ENCODE measurements around the gene FAM53A.

Gene FAM53A

DNA sequence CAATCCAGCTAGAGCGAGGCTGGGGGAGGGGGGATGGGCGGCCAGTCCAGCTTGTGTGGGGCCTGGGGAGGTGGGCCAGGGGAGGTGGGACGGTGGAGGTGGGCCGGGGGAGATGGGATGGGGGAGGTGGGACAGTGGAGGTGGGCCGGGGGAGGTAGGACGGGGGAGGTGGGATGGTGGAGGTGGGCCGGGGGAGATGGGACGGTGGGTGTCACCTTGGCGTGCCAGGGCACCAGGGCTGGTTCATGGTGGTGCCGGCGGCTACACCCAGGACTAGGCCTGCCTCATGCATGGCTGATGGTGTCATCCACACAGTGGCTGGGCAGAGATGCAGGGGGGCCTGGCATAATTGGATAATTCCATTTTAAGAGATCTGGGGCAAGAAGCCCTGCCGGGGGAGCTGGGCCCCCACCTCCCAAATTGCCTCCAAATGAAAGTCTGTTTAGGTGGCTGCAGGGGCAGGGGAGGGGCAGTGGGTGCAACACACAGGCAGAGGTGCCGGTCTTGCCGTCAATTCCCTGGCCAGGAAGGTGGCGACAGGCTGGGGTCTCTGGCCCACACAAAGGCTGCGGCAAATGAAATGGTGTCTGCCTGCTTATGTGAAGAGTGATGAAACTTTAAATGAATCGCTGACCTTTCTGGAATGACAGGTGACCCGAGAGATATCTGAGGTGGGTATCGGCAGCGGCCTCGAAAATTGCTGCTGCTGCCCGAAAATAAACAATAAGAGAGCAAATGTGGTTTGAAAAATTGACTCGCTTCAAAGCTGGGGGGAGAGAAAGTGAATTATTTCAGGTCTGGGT lies 82.1 kb downstream of the FAM53A start:
- intact Hi-C loops (cut with DNase I) = no loop called here
- DNase-seq = peak in 1 of 42 donors; percentile 4

- DNase-seq = no peak
- intact Hi-C loops (cut with DNase I) = no loop called here
Observed at GRCh38 chr4:1601533-1601835, 82.6 kb downstream of the FAM53A start.

GRCh38 chr4:1600811-1601532 lies 83.1 kb downstream of the FAM53A start:
- intact Hi-C loops (cut with DNase I) = no loop called here
- DNase-seq = no peak

DNA sequence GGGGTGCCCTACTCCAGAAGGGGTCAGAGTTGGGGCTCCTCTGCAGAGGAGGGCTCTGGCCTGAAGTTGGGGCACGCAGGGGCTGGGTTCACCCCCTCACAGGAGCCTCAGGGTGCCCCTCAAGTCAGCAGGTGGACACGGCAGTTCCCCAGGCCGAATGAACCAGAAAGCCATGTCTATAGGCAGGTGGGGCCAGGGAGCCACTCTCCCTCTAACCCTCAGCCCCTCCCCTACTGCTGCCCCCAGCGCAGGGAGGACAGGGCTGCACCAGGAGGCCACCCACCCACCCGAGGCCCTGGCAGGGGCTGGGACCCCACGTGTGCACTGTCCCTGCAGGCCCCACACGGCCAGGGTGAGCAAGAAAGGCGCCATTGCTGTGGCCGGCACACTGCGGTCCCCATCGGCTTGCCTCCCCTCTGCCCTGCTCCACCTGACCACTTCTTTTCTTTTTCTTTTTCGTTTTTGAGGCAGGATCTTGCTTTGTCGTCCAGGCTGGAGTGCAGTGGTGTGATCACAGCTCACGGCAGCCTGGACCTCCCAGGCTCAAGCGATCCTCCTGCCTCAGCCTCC lies 83.8 kb downstream of the FAM53A start:
- no peak for DNase-seq

DNA sequence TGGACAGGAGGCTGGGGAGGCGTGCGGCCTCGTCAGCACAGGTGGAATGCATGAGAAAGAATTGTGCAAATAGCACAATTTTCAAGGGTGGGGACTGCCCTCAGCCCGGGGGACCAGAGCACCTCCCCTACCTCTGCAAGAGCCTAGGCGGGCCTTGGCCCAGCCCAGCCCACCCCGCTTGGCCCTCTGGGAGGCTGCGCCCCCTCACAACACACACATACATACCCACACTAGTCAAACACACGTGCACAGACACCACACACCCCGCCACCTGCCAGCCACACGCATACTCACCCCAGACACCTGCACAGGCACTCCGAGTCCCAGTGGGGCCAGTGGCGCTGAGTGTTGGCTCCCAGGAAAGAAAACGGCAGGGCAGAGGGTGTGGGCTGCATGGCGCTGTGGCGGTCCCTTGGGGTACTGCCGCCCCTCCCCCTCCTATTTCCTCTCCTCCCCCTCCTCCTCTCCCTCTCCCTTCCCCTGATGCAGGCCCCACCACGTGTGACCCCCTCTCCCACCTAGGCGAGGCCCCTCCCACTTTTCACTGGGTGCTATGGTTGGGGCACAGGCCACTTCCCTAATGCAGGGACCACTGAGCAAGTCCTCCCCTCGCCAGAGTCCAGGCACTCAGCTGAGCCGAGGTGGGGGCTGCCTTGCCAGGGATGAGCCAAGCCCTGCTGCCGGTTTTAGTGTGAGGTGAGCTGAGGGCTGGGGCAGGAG lies 84.5 kb downstream of the FAM53A start:
- DNase-seq = peak in 1 of 42 donors; percentile 4

More for the DNA sequence above, 83.8 kb downstream of the FAM53A start:
- intact Hi-C loops (cut with DNase I) = no loop called here

DNA sequence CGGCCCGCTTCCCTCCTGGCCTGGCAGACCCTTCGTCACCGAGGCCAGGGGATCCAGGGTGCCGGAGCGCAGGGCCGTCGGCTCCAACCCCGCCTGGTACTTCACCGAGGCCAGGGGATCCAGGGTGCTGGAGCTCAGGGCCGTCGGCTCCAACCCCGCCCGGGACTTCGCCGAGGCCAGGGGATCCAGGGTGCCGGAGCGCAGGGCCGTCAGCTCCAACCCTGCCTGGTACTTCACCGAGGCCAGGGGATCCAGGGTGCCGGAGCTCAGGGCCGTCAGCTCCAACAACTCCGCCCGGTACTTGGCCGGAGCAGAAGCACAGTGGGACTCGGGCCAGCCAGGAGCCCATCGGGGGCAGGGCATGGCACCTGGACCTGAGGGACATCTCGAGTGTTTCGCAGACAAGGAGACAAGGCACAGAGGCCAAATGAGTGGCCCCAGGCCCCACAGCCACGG lies 85.1 kb downstream of the FAM53A start:
- intact Hi-C loops (cut with DNase I) = no loop called here
- DNase-seq = no peak

More for the DNA sequence above, 84.5 kb downstream of the FAM53A start:
- intact Hi-C loops (cut with DNase I) = no loop called here

- peak in 1 of 42 donors; percentile 2 for DNase-seq
- intact Hi-C loops (cut with DNase I) = no loop called here
Observed at GRCh38 chr4:1598206-1599025, 85.7 kb downstream of the FAM53A start.

DNA sequence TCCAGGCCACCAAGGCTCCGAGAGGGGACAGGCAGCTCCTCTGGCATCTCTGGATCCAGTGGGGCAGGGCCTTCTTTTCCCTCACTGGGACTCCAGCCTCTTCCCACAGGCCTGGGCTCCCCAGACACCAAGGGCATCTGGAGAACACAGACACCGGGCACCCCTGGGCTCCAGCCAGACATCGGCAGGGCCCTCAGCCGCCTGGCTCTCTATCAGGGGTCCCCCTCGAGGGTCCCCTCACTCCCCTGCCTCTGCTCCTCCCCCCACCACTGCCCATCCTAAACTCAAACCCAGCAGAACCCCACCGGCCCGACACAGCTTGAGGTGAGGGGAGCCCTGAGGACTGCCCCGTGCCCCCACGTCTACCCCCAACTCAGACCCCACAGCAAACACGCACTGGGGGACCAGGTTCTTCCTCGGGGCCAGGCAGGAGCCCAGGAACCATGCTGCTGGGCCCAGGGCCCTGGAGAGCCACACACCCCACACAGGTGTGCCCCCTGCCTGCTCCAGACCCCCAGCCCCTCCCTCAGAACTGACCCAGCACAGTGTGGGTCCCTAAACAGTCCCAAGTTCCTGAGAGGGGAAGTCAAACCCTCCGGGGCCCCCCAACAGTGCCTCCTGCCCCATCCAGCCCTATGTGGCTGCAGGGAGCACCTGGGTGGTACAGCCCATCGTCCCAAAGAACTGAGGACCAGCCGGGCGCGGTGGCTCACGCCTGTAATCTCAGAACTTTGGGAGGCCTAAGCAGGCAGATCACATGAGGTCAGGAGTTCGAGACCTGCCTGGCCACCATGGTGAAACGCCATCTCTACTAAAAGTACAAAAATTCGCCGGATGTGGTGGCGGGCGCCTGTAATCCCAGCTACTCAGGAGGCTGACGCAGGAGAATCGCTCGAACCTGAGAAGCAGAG lies 86.8 kb downstream of the FAM53A start:
- intact Hi-C loops (cut with DNase I) = no loop called here
- DNase-seq = no peak

GRCh38 chr4:1596393-1596792 lies 87.7 kb downstream of the FAM53A start:
- no peak for DNase-seq
- intact Hi-C loops (cut with DNase I) = no loop called here

DNA sequence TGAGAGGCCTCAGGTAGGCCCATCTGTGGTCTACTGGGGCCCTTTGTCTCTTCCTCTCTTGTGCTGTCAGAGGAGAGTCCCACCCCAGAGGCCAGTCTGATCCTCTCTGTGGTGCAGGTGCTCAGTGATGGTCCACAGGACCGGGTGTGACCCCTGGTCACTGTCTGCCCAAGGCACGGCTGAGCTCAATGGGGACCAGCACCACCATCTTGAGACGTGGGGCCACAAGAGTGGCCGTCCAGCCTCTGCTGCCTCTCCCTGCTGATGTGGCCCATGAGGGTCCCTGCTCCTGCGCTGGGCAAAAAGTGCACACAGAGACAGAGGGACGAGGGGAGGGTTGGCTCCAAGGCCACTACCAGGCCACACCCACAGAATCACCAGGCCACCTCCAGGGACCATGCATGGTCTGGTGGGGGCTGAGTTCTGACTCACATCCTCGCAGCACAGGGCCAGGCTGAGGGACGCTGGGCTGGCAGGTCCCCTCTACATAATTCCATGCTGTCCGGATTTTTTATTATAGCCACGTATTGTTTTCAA lies 88.3 kb downstream of the FAM53A start:
- DNase-seq = no peak
- intact Hi-C loops (cut with DNase I) = no loop called here

GRCh38 chr4:1594871-1595788 lies 89.0 kb downstream of the FAM53A start:
- intact Hi-C loops (cut with DNase I) = no loop called here
- DNase-seq = peak in 1 of 42 donors; percentile 2

GRCh38 chr4:1593881-1594345 lies 90.2 kb downstream of the FAM53A start:
- DNase-seq = no peak
- intact Hi-C loops (cut with DNase I) = no loop called here

- DNase-seq = no peak
- intact Hi-C loops (cut with DNase I) = no loop called here
Observed at GRCh38 chr4:1593458-1593857, 90.7 kb downstream of the FAM53A start.

- no peak for DNase-seq
- intact Hi-C loops (cut with DNase I) = no loop called here
Observed at GRCh38 chr4:1592709-1593417, 91.2 kb downstream of the FAM53A start.

DNA sequence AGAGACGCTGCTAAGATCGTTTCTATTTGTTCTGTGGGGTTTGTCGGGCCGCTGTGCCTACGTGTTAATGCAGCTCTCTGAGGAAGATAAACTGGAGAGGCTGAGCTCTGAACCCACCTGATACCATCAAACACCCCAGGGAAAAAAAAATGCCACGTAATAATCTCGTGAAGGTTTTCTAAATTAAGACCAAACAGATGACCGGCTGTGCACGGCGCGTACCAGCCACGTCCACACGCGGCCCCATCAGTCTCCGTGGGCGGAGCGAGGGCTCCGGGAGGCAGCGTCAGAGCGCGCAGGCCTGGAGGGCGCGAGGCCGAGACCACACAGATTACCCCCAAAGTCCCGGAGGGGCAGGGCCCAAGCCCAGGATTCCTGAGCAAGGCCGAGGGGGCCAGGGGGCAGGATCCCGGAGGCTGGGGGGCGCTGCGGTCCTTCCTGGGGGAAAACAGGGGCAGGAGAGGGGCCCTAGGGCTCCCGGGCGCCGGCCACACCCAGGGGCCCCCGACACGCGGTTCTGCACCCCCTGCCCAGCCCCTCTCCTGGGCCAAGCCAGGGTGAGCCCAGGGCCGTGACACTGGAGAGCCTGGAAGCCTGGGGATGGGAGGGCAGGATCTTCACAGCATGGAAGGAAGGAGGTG lies 91.9 kb downstream of the FAM53A start:
- DNase-seq = no peak
- intact Hi-C loops (cut with DNase I) = no loop called here

Data from head of caudate nucleus (tissue), 42 donors.